ENCODE measurements around the gene LSM10.

LSM10 gene

DNA sequence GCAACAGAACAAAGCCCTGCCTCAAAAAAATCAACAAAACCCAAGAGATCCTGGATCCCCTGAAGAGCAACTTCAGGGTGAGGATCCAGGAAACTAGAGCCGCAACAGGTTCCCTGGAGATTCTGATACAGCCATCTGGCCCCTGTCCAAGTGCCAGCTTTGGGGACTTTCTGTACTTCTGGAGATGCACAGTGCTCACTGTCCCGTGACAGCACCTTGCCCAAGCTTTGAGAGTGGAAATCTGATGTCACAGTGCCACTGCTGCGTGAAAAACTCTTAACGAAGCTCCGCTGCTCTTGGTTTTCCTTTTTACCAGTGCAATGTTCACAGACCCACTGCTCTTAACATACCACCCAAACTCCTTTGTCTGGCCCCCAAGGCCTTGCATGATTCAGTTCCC lies 38.3 kb downstream of the LSM10 start:
- Histone ChIP-seq H3K79me1 (ENCODE audit: low read length) (no peaks in the 10 kb centered on the region), H3K9ac (ENCODE audit: low read length) (no peak overlapping the region), H2AFZ (ENCODE audit: insufficient read depth, low read length, poor library complexity) (no peak overlapping the region), H3K18ac (ENCODE audit: low read length) (no peak overlapping the region), H2AK5ac (ENCODE audit: low read length) (no peak overlapping the region), H4K8ac (ENCODE audit: low read depth, low read length) (no peak overlapping the region), H3K4ac (ENCODE audit: low read depth, low read length) (no peak overlapping the region), H3K79me2 (ENCODE audit: control insufficient read depth, insufficient read depth, low read length, poor library complexity) (no peaks in the 10 kb centered on the region), H3K14ac (ENCODE audit: low read length) (no peak overlapping the region), H3K36me3 (ENCODE audit: control insufficient read depth in 1 of 2, insufficient read depth in 2 of 2, low read length in 2 of 2) (peaks cover 43 to 66% of the 10 kb centered on the region in 2 experiments), H3K23ac (ENCODE audit: low read length) (no peak overlapping the region), H2BK12ac (ENCODE audit: low read length) (no peak overlapping the region), H4K91ac (ENCODE audit: low read depth, low read length) (no peak overlapping the region), H3K4me1 (ENCODE audit: control insufficient read depth in 1 of 2, insufficient read depth in 2 of 2, low read length in 2 of 2) (peaks cover 0 to 3% of the 10 kb centered on the region in 2 experiments), H4K12ac (ENCODE audit: low read depth, low read length) (no peak overlapping the region), H3K9me3 (ENCODE audit: insufficient read depth, low read depth, low read length) (no peaks in the 10 kb centered on the region), H3K27me3 (ENCODE audit: insufficient read depth, low read length) (no peaks in the 10 kb centered on the region), H3K27ac (ENCODE audit: low read depth, low read length) (no peak overlapping the region), H2BK120ac (ENCODE audit: insufficient read depth, low read length, poor library complexity) (no peak overlapping the region), H3K4me3 (ENCODE audit: low read depth, low read length) (no peak overlapping the region), H2BK5ac (ENCODE audit: low read depth, low read length, poor library complexity) (no peak overlapping the region), H3K4me2 (ENCODE audit: low read length) (no peak overlapping the region)
- WGBS (ENCODE audit: extremely low coverage, insufficient coverage, insufficient read length): no CpG with 5 or more reads among the region's 5 CpGs
- no peak for DNase-seq

DNA sequence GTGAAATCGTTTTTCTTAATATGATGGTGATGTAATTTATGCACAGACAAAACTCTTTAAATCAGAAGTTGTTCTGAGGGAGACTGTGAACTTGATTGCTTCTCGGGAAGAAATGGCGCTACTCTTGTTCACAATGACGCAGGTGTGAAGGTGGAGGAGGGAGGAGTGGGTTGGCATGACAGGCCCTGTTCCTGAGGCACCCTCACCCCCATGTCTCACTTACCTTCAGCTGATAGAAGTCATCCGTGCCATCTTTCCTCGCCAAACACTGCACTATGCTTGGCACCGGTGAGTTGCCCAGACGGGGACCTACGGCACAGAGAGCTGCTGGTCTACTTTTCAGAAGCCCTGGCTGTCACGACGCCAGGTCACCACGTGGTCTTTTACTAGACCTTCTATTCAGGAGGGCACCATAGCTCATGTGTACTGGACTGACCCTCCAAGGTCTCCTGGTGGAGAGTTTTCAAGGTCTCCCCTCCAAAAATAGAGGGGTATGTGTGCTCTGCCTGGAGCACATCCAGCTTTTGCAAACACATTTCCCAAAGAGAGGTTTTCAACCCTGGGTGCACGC lies 39.1 kb downstream of the LSM10 start:
- Histone ChIP-seq H3K79me2 (ENCODE audit: control insufficient read depth, insufficient read depth, low read length, poor library complexity) (no peaks in the 10 kb centered on the region), H3K9me3 (ENCODE audit: insufficient read depth, low read depth, low read length) (no peaks in the 10 kb centered on the region), H3K27me3 (ENCODE audit: insufficient read depth, low read length) (no peaks in the 10 kb centered on the region), H4K8ac (ENCODE audit: low read depth, low read length) (no peak overlapping the region), H3K18ac (ENCODE audit: low read length) (no peak overlapping the region), H3K4me2 (ENCODE audit: low read length) (no peak overlapping the region), H3K27ac (ENCODE audit: low read depth, low read length) (no peak overlapping the region), H3K23ac (ENCODE audit: low read length) (no peak overlapping the region), H2BK5ac (ENCODE audit: low read depth, low read length, poor library complexity) (no peak overlapping the region), H3K36me3 (ENCODE audit: control insufficient read depth in 1 of 2, insufficient read depth in 2 of 2, low read length in 2 of 2) (peaks cover 48 to 73% of the 10 kb centered on the region in 2 experiments), H3K4ac (ENCODE audit: low read depth, low read length) (no peak overlapping the region), H2BK12ac (ENCODE audit: low read length) (no peak overlapping the region), H2AK5ac (ENCODE audit: low read length) (no peak overlapping the region), H3K79me1 (ENCODE audit: low read length) (peaks cover under 1% of the 10 kb centered on the region), H4K91ac (ENCODE audit: low read depth, low read length) (no peak overlapping the region), H3K9ac (ENCODE audit: low read length) (no peak overlapping the region), H4K12ac (ENCODE audit: low read depth, low read length) (no peak overlapping the region), H2AFZ (ENCODE audit: insufficient read depth, low read length, poor library complexity) (no peak overlapping the region), H3K14ac (ENCODE audit: low read length) (no peak overlapping the region), H2BK120ac (ENCODE audit: insufficient read depth, low read length, poor library complexity) (no peak overlapping the region), H3K4me1 (ENCODE audit: control insufficient read depth in 1 of 2, insufficient read depth in 2 of 2, low read length in 2 of 2) (peaks cover under 1 to 3% of the 10 kb centered on the region in 2 experiments), H3K4me3 (ENCODE audit: low read depth, low read length) (no peak overlapping the region)
- WGBS (ENCODE audit: extremely low coverage, insufficient coverage, insufficient read length): no CpG with 5 or more reads among the region's 13 CpGs
- no peak for DNase-seq

DNA sequence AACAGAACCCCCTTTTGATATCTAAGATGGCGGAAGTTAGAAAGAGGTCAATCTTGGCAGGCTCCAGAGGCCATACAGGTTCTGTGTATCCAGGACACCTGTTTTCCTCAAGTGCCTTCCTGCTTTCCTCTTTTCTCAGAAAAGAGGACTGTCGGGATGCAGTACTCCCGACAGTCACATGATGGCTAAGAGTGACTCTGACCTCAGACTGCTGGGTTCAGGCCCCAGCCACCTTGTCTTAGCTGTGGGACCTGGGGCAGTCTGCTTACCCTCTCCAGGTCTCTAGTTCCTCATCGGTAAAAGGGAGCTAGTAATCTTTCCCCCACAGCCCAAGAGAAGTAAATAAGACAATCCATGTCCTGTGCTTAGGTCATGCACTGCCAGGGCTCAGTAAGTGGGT lies 41.9 kb downstream of the LSM10 start:
- H3K79me1 ChIP-seq (ENCODE audit: low read length): peaks cover 16% of the 10 kb centered on the region
- H2BK120ac ChIP-seq (ENCODE audit: insufficient read depth, low read length, poor library complexity): no peak overlapping the region
- H3K4me1 ChIP-seq (ENCODE audit: control insufficient read depth in 1 of 2, insufficient read depth in 2 of 2, low read length in 2 of 2): peaks cover 27 to 30% of the 10 kb centered on the region in 2 experiments
- no peak overlapping the region for H3K4me3 ChIP-seq (ENCODE audit: low read depth, low read length)
- no peak overlapping the region for H2BK12ac ChIP-seq (ENCODE audit: low read length)
- no peak overlapping the region for H3K14ac ChIP-seq (ENCODE audit: low read length)
- no peak overlapping the region for H3K18ac ChIP-seq (ENCODE audit: low read length)
- H3K4ac ChIP-seq (ENCODE audit: low read depth, low read length): no peak overlapping the region
- no peak overlapping the region for H3K23ac ChIP-seq (ENCODE audit: low read length)
- no CpG with 5 or more reads among the region's 4 CpGs for WGBS (ENCODE audit: extremely low coverage, insufficient coverage, insufficient read length)
- DNase-seq: peak in 1 of 2 donors; percentile 17
- H3K36me3 ChIP-seq (ENCODE audit: control insufficient read depth in 1 of 2, insufficient read depth in 2 of 2, low read length in 2 of 2): peaks cover 51 to 73% of the 10 kb centered on the region in 2 experiments
- no peak overlapping the region for H3K4me2 ChIP-seq (ENCODE audit: low read length)
- no peaks in the 10 kb centered on the region for H3K79me2 ChIP-seq (ENCODE audit: control insufficient read depth, insufficient read depth, low read length, poor library complexity)
- H4K12ac ChIP-seq (ENCODE audit: low read depth, low read length): no peak overlapping the region
- H3K27me3 ChIP-seq (ENCODE audit: insufficient read depth, low read length): no peaks in the 10 kb centered on the region
- H4K8ac ChIP-seq (ENCODE audit: low read depth, low read length): no peak overlapping the region
- H3K27ac ChIP-seq (ENCODE audit: low read depth, low read length): no peak overlapping the region
- H2AFZ ChIP-seq (ENCODE audit: insufficient read depth, low read length, poor library complexity): no peak overlapping the region
- H3K9ac ChIP-seq (ENCODE audit: low read length): no peak overlapping the region
- no peak overlapping the region for H2AK5ac ChIP-seq (ENCODE audit: low read length)
- no peak overlapping the region for H2BK5ac ChIP-seq (ENCODE audit: low read depth, low read length, poor library complexity)
- no peak overlapping the region for H4K91ac ChIP-seq (ENCODE audit: low read depth, low read length)
- H3K9me3 ChIP-seq (ENCODE audit: insufficient read depth, low read depth, low read length): peaks cover 3% of the 10 kb centered on the region

DNA sequence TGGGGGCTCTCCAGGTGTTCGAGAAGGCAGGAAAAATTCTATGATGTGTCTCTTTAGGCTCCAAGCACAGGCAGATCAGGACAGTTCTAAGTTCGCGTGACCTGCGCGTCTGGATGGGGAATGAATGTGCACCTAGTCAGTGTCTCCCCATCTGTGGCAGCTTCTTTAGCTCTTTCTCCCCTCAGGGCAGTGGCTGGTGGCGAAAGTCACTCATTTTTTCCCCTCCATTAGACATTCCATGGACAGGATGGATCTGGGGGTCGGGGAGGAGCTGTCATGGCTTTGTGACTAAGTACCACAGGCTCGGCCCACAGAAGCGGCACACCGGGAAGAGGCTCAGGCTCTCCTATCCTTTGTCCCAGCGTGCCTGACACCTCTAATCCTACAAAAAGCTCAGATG lies 43.2 kb downstream of the LSM10 start:
- H3K27ac ChIP-seq (ENCODE audit: low read depth, low read length): peak overlapping the region; percentile 13
- H4K12ac ChIP-seq (ENCODE audit: low read depth, low read length): no peak overlapping the region
- H3K23ac ChIP-seq (ENCODE audit: low read length): no peak overlapping the region
- H2AFZ ChIP-seq (ENCODE audit: insufficient read depth, low read length, poor library complexity): no peak overlapping the region
- no peak overlapping the region for H3K14ac ChIP-seq (ENCODE audit: low read length)
- no peak overlapping the region for H3K9ac ChIP-seq (ENCODE audit: low read length)
- no peak overlapping the region for H2BK12ac ChIP-seq (ENCODE audit: low read length)
- no CpG with 5 or more reads among the region's 11 CpGs for WGBS (ENCODE audit: extremely low coverage, insufficient coverage, insufficient read length)
- DNase-seq: peak; percentile 83 to 88
- H3K27me3 ChIP-seq (ENCODE audit: insufficient read depth, low read length): no peaks in the 10 kb centered on the region
- no peak overlapping the region for H3K4me2 ChIP-seq (ENCODE audit: low read length)
- H3K79me2 ChIP-seq (ENCODE audit: control insufficient read depth, insufficient read depth, low read length, poor library complexity): no peaks in the 10 kb centered on the region
- no peak overlapping the region for H2AK5ac ChIP-seq (ENCODE audit: low read length)
- no peak overlapping the region for H3K18ac ChIP-seq (ENCODE audit: low read length)
- H3K36me3 ChIP-seq (ENCODE audit: control insufficient read depth in 1 of 2, insufficient read depth in 2 of 2, low read length in 2 of 2): peaks cover 44 to 67% of the 10 kb centered on the region in 2 experiments
- H3K4me3 ChIP-seq (ENCODE audit: low read depth, low read length): no peak overlapping the region
- no peak overlapping the region for H3K4ac ChIP-seq (ENCODE audit: low read depth, low read length)
- H3K9me3 ChIP-seq (ENCODE audit: insufficient read depth, low read depth, low read length): peaks cover 3% of the 10 kb centered on the region
- no peak overlapping the region for H2BK5ac ChIP-seq (ENCODE audit: low read depth, low read length, poor library complexity)
- H4K91ac ChIP-seq (ENCODE audit: low read depth, low read length): no peak overlapping the region
- peaks cover 20% of the 10 kb centered on the region for H3K79me1 ChIP-seq (ENCODE audit: low read length)
- no peak overlapping the region for H4K8ac ChIP-seq (ENCODE audit: low read depth, low read length)
- peaks cover 34 to 39% of the 10 kb centered on the region in 2 experiments for H3K4me1 ChIP-seq (ENCODE audit: control insufficient read depth in 1 of 2, insufficient read depth in 2 of 2, low read length in 2 of 2)
- no peak overlapping the region for H2BK120ac ChIP-seq (ENCODE audit: insufficient read depth, low read length, poor library complexity)
